AG10803 (cell line): ENCODE measurements around the gene SMURF1.

ENCODE experiments used
- DNase-seq: peaks from one replicate; pipeline ENCODE4 v3.0.0; 2010; ENCODE audit warnings: low read depth
- H3K4me3 ChIP-seq: 2 replicates; pipeline ENCODE4 v1.5.1; 2011; ENCODE audit warnings: mild to moderate bottlenecking, low read length, control low read depth
- TF ChIP-seq, protein P1 (sequence below): conservative IDR thresholded peaks from 2 replicates; pipeline ENCODE4 v1.5.1; 2011; ENCODE audit warnings: mild to moderate bottlenecking, low read length, control low read depth, inconsistent platforms

SMURF1 gene

DNA sequence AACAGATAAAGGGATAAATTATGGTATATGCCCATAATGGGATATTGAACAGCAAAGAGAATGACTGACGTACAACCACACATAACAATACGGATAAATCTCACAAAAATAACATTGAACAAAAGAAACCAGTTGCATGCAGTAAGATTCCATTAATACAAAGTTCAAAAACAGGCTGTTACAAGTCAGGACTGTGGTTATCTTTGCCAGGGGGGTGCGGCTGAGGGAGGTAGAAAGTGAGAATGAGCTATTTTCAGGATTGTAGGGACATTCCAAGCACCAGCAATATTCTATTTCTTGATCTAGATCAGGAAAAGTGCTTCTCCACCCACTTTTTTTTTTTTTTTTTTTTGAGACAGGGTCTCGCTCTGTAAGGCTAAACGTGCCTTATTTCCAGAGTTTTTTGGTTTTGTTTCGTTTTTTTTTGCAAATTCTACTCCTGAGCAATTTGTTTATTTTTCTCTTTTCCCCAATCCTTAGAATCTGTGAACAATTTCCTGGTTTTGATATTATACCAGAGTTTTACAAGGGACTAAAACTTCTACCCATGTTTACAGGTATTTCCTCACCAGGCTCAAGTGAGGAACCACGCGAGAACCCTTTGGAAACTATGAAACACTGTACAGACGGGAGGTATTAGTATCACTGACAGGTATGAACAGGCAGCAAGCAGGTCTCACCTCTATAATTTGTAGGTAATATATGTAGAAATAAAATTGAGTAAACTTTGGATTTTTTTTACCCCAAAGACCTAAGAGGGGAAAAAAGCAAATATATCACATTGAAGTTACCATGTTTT, 9.9 kb downstream of the SMURF1 start:
- TF ChIP-seq, protein P1, sequence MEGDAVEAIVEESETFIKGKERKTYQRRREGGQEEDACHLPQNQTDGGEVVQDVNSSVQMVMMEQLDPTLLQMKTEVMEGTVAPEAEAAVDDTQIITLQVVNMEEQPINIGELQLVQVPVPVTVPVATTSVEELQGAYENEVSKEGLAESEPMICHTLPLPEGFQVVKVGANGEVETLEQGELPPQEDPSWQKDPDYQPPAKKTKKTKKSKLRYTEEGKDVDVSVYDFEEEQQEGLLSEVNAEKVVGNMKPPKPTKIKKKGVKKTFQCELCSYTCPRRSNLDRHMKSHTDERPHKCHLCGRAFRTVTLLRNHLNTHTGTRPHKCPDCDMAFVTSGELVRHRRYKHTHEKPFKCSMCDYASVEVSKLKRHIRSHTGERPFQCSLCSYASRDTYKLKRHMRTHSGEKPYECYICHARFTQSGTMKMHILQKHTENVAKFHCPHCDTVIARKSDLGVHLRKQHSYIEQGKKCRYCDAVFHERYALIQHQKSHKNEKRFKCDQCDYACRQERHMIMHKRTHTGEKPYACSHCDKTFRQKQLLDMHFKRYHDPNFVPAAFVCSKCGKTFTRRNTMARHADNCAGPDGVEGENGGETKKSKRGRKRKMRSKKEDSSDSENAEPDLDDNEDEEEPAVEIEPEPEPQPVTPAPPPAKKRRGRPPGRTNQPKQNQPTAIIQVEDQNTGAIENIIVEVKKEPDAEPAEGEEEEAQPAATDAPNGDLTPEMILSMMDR: no peak
- no peak for DNase-seq
- no peak overlapping the region for H3K4me3 ChIP-seq

DNA sequence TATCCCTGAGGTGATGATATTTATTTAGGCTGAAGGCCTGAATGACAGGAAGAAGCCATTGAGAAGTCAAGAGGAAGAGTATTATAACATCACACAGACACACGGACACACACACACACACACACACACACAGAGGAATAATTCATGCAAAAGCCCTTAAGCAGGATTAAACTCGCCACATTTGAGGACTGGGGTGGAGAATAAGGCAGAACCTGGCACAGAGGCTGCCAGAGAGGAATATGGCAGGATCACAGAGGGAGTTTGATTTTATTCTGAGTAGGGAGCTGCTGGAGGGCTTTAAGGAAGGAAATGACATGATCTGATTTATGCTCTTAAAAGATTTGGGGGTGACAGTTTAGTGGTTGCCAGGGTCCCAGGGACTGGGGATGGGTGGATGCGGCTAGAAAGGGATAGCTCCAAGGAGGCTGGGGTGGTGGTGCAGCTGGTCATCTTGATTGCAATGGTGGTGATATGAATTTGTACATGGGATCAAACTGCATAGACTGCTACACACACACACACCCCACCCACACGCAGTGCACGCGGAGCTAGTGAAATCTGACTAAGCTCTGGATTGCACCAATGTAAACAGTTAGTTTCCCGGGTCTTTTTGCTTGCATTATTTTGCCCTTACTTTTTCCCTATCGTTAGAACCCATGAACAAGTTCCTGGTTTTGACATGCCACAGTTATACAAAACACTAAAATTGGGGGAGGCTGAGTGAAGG, 11.2 kb downstream of the SMURF1 start:
- TF ChIP-seq, protein P1: no peak
- H3K4me3 ChIP-seq: no peak overlapping the region
- no peak for DNase-seq

- TF ChIP-seq, protein P1: no peak
- no peak overlapping the region for H3K4me3 ChIP-seq
- DNase-seq: no peak
Observed at GRCh38 chr7:99131290-99131689, 12.6 kb downstream of the SMURF1 start.

DNA sequence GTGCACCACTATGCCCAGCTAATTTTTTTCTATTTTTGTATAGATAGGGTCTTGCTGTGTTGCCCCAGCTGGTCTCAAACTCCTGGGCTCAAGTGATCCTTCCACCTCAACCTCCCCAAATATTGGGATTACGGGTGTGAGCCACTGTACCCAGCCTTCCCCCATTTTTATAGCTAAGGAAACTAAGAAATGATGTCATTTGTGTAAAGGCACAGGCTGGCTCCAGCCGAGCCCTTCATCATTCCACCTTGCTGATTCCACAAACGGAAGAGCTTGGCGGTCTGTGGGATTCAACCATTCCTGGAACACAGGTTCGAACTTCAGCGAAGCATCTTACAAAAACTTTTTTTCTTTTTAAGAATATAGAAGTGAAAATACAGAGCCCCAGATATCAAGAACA, 14.4 kb downstream of the SMURF1 start:
- TF ChIP-seq, protein P1: no peak
- no peak for DNase-seq
- no peak overlapping the region for H3K4me3 ChIP-seq

GRCh38 chr7:99129001-99129400, 14.9 kb downstream of the SMURF1 start:
- TF ChIP-seq, protein P1: no peak
- H3K4me3 ChIP-seq: no peak overlapping the region
- peak; percentile 72 for DNase-seq

GRCh38 chr7:99128076-99128950, 15.6 kb downstream of the SMURF1 start:
- TF ChIP-seq, protein P1: no peak
- peak overlapping the region; percentile 28 for H3K4me3 ChIP-seq
- DNase-seq: peak; percentile 38
